Posterior vena cava (tissue), 2 donors: ENCODE measurements around the gene CDKN2D. TPM values are rescaled to one million over a fixed set of nuclear protein-coding genes. Genes with fewer than 3 reads are reported as not detected.
"Not testable (repeated sequence)": the region's sequence is repeated elsewhere in the genome, so short reads cannot be mapped to it uniquely, and the experiment has no call there.

Experiments used
- DNase-seq: peaks from one replicate; pipeline ENCODE4 v3.0.0-alpha.2; 2020; ENCODE audit warnings: low spot score
- intact Hi-C, 2 donors: fragments of 100-400 bp; cut with DNase I; formaldehyde crosslinking; loops; one replicate each; pipeline versions ENCODE4 v1.14.1 to v1.14.2; 2022 to 2023
- total RNA-seq, 2 donors: library from RNA; stranded (reverse); fragmentation: NEBNext Ultra II Directional; extraction: Animal tissue kit (Norgen Biotek cat#: 25700); gene quantifications; one replicate each; pipeline ENCODE4 v1.2.1, GENCODE V29; 2021
- donor health status: DM: yes; HTN: yes; CAD: no.
- donor health status: DM: yes; HTN: yes; CAD: no.

Gene CDKN2D
- total RNA-seq, 2 donors from 2014 or later: 8.1 to 15.0 TPM

DNA sequence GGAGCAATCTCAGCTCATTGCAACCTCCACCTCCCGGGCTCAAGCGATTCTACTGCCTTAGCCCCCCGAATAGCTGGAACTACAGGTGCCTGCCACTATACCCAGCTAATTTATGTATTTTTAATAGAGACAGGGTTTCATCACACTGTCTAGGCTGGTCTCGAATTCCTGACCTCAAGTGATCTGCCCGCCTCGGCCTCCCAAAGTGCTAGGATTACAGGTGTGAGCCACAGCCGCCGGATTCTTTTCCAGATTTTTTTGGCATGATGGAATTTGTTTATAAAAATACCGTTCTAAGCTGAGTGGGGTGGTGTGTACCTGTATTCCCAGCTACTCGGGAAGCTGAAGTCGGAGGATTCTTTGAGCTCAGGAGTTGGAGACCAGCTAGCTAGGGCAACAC is 31.1 kb downstream of the CDKN2D start:
- DNase-seq: no peak
- intact Hi-C loops: no loop called here

DNA sequence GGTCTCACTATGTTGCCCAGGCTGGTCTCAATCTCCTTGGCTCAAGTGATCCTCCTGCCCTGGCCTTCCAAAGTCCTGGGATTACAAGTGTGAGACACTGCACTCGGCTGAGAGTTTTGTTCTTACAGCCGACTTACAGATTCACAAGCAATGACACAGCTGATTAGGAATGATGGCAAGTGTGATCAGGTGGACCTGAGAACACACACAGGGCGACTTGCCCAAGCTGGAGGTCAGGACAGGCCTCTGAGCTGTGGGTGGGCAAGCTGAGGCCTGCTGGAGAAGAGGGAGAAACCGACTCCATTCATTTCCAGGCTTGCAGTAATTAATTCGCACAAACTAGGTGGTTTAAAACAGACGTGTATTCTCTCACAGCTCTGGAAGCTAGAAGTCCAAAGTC is 33.2 kb downstream of the CDKN2D start:
- no peak for DNase-seq
- intact Hi-C loops: no loop called here

DNA sequence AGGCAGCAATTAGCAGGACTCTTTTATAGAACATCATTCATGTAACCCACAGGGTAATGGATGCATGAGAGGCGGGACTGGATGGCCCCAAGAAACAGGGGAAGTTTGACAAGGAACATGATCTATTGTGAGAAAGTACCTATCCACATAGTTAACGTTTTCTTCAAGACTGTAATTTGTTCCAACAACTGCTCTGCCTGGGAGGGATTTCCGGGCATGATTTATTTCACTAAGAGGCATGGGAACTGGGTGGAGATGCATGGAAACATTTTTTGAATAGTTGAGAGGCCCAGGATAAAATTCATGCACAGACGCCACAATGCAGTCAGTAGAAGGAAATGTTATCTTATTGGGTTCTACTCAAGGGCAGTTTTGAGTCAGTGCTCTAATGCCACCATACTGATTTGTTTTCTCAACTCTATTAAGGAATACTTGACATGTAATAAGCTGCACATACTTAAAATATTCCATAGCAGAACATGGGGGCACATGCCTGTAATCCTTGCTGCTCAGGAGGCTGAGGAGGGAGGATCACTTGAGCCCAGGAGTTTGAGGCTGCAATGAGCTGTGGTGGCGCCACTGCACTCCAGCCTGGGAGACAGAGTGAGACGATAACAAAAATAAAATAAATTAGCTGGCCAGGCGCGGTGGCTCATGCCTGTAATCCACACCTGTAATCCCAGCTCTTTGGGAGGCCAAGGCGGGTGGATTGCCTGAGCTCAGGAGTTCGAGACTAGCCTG is 35.0 kb downstream of the CDKN2D start:
- DNase-seq: no peak
- intact Hi-C loops: no loop called here

DNA sequence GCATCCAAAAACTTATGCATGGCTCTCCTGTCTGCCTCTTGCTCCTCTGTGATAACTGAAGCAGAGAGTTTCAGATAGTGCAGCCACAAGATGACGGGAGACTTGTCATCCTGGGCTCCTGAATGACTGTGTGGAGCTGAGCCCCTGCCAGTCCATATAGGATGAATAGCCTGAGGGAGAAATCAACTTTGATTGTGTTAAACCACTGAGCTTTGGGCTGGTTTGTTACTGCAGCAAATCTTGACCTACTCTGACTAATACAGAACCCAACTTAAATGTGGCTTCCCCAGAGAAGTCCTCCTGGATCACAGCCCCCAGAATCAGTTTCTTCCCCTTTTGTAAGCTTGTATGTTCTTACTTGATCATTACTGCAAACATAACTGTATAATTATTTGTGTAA is 36.3 kb downstream of the CDKN2D start:
- no peak for DNase-seq
- intact Hi-C loops: no loop called here

DNA sequence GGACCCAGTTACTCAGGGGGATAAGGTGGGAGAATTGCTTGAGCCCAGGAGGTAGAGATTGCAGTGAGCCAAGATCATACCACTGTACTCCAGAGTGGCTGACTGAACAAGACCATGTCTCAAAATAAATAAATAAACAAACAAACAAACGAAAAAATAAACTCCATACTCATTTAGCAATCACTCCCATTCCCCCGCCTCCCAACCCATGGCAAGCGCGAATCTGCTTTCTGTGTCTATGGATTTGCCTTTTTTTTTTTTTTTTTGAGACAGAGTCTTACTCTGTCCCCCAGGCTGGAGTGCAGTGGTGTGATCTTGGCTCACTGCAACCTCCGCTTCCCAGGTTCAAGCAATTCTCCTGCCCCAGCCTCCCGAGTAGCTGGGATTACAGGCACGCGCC is 41.9 kb downstream of the CDKN2D start:
- intact Hi-C loops, DNase-seq: not testable (repeated sequence)

DNA sequence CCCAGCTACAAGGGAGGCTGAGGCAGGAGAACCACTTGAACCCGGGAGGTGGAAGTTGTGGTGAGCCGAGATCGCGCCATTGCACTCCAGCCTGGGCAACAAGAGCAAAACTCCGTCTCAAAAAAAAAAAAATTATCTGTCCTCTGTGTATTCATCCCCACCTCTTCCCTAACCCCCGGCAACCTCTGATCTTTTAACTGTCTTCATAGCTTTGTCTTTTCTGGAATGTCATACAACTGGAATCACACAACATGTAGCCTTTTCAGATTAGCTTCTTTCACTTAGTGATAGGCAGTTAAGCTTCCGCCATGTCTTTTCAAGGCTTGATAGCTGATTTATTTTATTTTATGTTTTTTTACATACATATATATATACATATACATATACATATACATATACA is 43.1 kb downstream of the CDKN2D start:
- no peak for DNase-seq
- intact Hi-C loops: no loop called here

DNA sequence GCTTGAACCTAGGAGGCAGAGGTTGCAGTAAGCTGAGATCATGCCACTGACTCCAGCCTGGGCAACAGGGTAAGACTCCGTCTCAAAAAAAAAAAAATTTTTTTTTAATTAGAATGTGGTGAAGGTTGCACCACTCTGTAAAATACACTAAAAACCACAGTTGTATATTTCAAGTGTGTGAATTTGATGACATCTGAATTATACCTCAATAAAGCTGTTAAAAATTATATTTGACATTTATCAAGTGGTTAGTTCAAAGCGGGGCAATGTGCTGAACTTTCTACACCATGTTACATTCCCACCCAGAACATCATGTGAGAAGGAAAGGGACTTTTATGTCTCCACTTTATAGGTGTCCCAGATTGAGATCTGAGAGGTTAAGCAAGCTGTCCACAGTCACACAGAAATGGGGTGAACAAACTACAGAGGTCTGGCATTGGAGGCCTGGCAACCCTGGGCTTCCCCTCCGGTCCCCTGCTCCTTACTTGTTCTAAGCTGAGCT is 45.6 kb downstream of the CDKN2D start:
- DNase-seq: no peak
- intact Hi-C loops: no loop called here

DNA sequence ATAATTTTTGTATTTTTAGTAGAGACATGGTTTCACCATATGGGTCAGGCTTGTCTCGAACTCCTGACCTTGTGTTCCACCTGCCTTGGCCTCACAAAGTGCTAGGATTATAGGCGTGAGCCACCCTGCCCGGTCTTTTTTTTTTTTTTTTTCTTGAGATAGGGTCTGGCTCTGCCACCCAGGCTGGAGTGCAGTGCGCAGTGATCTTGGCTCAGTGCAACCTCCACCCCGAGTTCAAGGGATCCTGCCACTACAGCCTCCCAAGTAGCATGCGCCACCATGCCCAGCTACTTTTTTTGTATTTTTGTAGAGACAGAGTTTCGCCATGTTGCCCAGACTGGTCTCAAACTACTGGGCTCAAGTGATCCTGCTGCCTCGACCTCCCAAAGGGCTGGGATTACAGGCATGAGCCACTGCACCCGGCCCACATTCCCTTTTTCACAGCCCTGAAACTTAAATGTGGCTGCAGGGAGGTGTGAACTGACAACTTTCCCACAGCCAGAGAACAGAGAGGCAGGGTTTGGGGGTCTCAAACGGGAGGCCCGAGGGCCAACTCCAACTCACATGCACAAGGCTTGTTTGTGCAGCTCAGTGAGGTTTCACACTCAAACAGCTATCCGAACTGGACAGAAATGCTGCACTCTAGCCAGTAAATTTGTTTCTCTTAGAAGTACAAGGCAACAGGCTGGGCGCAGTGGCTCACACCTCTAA is 47.2 kb downstream of the CDKN2D start:
- no peak for DNase-seq

DNA sequence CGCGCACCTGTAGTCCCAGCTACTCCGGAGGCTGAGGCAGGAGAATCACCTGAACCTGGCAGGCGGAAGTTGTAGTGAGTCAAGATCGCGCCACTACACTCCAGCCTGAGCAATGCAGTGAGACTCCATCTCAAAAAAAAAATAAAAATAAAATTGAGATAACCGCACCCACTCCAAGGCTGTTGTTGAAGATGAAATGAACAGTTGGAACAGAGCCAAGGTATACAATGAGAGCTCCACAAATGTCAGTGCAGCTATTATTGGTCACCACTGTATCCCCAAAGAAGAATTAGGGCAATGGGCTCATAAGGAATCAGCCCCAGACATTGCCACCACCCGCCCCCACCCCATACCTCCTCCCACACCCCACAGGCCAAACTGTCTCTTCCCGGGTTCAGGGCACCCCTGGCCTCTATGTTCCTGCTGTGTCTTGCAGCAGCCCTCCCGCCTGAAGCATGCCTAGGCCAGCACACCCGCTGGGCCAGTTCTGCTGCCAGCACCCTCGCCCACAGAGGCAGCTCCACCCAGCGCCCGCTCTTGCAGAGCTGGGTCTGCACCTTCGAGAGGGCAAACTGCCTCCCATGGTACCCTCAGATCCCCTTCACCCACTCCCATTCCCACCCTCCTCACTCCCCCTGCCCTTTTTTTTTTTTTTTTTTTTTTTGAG is 48.0 kb downstream of the CDKN2D start:
- intact Hi-C loops: no loop called here
- DNase-seq: no peak

More for the DNA sequence above, 47.2 kb downstream of the CDKN2D start:
- intact Hi-C loops: no loop called here

DNA sequence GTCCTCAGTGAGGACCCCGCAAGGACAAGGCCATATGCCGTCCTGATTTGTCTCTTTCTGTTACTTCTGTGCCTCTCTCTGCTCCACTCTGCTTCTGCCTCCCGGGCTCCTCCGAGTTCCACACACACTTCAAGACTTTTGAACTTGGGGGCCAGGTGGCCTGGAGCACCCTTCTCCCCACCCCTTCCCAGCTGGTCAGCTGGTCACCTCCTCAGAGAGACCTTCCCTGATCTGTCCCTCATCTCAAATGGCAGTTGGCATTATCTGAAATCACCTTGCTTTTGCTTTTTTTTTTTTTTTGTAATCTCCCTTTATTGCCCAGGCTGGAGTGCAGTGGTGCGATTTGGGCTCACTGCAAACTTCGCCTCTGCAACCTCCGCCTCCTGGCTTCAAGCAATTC is 49.4 kb downstream of the CDKN2D start:
- intact Hi-C loops: loop anchor here in 1 of 2 donors (2.0 kb wide), 1 partner anchor 33 kb away; no protein-coding TSS in a partner anchor

DNA sequence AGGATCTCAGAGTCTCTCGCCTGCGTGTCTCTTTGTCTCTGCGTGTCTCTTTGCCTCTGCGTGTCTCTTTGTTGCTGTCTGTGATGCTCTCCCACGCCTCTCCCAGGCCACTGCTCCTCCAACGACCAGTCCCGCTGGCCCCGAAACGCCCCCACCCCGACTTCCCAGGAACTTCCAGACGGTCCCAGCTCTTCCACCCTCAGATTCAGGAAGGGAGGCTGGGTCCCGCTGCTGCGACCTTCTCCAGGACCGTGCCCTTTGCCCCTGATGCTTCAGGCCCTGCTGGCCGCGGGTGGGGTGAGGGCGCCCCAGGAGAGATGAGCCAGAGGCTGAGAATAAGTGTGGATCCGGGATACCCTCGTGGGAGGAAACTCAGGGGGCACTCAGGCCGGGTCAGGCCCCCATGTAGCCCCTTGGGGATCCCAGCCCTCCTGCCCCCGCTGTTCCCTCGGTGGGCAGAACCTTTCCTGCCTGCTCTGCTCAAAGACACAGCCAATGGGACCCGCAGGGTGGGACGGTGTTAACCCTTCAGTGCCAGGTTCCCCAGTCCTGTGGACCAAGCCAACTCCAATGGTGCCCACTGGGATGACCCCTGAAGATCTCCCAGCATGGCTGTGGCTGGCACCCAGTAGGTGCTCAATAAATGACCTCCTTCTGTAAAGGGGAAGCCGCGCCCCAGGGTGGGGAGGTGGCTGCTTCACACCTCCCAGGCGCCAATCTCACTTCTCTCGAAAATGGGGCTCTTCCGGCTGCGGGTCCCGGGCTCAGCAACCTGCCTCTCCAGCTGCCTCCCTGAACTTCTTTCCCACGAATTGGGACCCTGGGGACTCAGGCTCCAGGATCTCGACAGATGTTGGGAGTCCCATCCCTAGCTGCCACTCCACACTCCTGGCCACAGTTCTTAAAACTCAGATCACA is 50.1 kb downstream of the CDKN2D start:
- DNase-seq: no peak
- intact Hi-C loops: loop anchor here in 1 of 2 donors (2.0 kb wide), 1 partner anchor 34 kb away; no protein-coding TSS in a partner anchor

More for the DNA sequence above, 49.4 kb downstream of the CDKN2D start:
- no peak for DNase-seq

DNA sequence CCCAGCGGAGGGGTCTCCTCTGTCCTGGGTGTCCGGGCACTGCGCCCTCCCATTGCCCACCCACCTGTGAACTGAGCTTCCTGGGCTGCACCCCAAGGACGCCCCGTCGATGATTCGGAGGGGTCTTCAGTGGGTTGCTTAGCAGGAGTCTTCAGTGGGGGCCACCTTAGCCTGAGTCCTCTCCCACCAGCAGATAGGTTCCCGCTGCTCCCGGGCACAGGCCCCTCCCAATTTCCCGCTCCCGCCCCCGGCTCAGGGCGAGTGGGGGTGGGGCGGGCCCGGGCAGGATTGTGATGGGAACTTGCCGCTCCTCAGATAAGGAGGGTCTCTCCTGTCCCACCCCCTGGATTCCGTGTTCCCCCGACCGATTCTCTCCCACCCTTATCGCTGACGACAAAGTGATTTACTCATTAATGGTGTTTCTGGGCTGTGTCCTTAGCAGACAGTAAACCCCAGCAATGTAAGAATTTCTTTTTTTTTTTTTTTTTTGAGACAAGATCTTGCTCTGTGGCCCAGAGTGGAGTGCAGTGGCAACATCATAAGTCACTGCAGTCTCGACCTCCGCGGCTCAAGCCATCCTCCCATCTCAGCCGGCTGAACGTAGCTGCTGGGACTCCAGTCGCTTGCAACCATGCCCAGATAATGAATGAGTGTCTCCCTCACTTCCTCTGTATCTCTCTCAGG is 50.9 kb downstream of the CDKN2D start:
- DNase-seq: no peak
- intact Hi-C loops: loop anchor here in 1 of 2 donors (2.0 kb wide), 1 partner anchor 35 kb away; no protein-coding TSS in a partner anchor

DNA sequence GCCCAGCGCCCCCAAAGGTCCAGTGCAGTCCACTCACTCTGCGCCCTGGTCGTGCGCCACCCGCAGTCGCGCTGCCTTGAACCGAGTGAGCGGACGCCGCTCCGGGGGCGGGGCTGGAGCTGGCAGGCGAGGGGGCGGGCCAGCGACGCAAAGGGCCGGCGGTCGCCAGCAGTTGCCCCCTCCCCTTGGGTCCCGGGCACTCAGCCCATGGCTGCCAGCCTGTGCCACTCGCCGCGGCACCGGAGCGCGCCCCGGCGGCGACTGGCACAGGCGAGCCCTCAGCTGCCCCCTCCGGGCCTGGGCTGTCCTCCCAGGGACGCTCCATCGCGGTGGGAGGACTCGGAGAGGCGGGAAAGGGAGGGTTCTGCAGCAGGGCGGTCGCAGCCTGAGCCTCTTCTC is 51.4 kb downstream of the CDKN2D start, which contains the start of gene S1PR5:
TSS of gene S1PR5 (minus strand) at position 87 of the 399 bp plus-strand sequence. CDS start 2,436 bp downstream, outside the sequence.
- no peak for DNase-seq
- intact Hi-C loops: no loop called here

DNA sequence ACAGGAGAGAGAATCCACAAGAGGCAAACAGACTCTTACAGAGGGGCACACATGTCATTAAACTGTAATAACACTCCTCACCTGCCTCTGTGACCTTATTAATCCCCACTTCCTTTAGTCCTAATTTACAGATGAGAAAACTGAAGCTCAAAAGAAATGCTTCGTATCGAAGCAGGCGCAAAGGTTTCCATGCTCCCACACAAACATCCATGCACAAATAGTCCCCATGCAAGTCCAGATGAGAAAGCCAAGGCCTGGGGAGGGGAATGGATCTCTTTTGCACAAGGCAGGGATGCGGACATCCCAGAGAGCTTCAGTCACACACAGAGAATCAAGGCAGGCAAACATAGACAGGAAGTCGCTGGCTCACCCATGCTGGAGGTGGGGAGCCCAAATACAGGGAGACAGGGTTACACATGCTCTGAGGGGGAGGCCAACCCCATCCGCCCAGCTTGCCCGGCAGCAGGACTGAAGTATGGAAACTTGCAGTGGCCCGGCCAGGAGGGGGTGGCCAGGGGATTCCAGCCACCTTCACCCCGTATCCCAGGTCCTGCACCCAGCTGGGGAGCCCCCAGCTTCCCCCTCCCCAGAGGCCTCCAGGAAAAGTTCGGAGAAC is 52.0 kb downstream of the CDKN2D start:
- intact Hi-C loops: no loop called here
- no peak for DNase-seq
